GM10266 (cell line): ENCODE measurements around the gene MAN1C1.

Source experiments
- DNase-seq: peaks from one replicate; pipeline ENCODE4 v3.0.0; 2012; ENCODE audit errors: extremely low spot score
- CTCF ChIP-seq: IDR thresholded peaks from 2 replicates; pipeline ENCODE4 v1.5.1; 2012; ENCODE audit warnings: mild to moderate bottlenecking, low read depth; ENCODE audit not compliant: control insufficient read depth, insufficient read depth; ENCODE audit errors: missing control alignments

MAN1C1 gene

DNA sequence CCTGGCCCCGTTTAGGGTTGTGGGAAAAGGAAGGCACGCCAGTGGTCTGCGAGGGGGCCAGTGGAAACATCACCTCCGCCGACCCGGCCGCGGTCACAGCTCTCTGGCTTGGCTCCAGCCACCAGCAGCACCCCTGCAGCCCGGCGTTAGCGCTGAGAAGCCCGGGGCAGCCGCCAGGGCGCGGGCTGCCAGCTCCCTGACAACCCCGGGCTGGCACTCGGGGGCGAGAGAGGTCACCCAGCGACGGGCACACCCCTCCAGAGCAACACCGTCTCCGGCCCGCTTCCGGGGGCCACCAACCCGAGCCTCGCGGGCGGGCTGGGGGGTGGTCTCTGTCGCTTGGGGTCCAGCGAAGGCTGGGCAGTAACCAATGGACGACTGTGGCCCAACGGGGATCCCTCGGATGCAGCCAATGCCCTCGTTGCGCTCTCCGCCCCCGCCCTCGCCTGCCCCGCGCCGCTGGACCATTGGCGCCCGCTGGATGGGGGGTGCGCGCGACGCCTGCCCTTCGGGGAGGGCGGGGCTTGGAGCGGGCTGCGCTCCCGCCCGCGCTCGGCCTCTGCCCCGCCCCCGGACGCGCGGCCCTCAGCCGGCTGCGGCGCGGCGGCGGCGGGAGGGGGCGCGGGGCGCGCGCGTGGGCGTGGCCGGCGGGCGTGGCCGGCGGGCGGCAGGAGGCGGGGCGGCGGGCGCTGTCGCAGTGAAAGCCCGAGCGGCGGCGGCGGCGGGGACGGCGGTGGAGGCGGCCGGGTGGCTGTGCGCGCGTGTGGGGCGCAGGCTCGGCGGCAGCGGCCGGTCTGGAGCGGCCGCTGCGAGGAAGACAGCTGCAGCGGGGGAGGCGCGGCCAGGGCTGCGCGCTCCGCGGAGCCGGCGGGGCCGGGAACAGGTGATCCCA, at the start of gene MAN1C1:
TSS of gene MAN1C1 (plus strand) at position 697 of the 892 bp plus-strand sequence. CDS start 1,007 bp downstream, outside the sequence.
- peak; percentile 97 for DNase-seq
- peak; percentile 16 for TF ChIP-seq CTCF

DNA sequence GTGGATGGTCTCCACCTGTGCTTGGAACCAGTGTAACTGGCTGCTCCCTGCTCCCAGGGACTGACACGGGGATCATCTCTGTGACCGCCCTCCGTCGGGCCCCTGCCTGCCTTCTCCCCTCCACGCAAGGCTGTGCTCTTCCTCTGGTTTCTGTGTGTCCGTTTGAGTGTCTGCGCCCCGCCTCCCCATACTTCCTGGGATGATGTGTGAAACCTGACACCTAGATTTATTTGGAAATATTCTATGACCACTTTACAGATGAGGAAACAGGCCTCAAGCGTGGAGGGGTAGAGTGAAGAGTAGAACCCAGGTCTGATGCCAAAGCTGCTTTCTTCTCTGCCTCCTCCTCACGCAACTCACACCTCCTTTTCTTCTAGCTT, 48.9 kb upstream of the MAN1C1 start:
- no peak for DNase-seq
- no peak for TF ChIP-seq CTCF

DNA sequence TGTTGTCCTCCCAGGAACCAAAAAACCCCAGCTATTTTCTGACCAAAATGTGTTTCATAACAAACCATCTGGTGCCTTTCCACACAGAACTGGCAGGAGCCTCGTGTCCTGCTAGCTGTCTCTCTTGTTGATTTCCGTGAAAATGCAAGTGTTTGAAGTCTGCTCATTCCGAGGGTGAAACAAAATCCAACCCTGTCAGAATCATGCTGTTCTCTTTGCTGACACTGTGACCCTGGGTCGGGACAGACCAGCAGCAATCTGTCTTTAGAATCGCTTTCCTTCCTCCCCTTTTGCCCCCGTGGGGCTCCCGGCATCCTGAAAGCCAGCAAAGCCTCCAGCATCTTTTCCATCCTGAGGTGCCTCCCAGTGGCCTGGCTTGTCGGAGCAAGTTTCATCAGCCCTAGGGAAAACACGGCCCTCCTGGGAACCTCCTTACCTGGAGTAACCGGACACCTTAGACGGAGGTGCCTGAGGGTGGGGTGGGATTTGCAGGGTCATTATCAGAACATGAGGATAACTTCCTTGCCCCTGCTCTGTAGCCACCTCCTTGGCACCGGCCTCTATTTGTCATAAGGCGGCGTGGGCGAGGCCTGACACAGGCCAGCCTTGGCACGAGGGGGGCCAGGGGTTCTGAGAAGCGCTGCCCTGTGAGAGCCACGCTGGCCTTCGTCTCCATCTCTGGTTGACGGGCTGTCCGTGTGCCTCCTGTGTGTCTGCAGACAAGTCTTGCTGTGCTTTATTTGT, 48.3 kb upstream of the MAN1C1 start:
- no peak for TF ChIP-seq CTCF
- DNase-seq, result no peak

- no peak for DNase-seq
- no peak for TF ChIP-seq CTCF
Observed at GRCh38 chr1:25568834-25569596, 47.6 kb upstream of the MAN1C1 start.

GRCh38 chr1:25569597-25570396, 46.8 kb upstream of the MAN1C1 start:
- DNase-seq, result no peak
- no peak for TF ChIP-seq CTCF

- no peak for TF ChIP-seq CTCF
- DNase-seq, result no peak
Observed at GRCh38 chr1:25570798-25571521, 45.6 kb upstream of the MAN1C1 start.
